ENCODE measurements around the gene TFDP1. TPM values are rescaled to one million over a fixed set of nuclear protein-coding genes. Genes with fewer than 3 reads are reported as not detected.

Gene TFDP1
- total RNA-seq, 5 donors from 2014 or later (not counting 1 experiment from before 2014, with no cell fraction given) = 25.8 to 38.3 (median 34.1) TPM

DNA sequence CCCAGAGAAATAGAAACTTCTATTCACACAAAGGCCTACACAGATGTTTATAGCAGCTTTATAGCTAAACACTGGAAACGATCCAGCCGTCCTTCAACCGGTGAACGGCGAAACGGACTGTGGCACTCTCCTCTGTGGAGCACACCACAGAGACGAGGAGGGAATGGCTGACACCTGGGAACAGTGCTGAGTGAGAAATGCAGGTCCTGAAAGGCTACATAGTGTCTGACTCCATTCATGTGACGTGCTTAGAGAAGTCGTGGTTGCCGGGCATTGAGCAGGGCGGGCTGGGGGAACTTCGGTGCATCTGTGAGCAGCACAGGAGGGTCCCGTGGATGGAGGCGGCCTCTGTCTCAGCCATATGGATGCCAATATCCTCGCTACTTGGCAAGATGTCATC lies 79.4 kb downstream of the TFDP1 start:
- Histone ChIP-seq H3K27ac (ENCODE audit: low read length) (no peak overlapping the region), H3K9me3 (no peaks in the 10 kb centered on the region), H3K4me1 (ENCODE audit: control insufficient read depth in 1 of 2, extremely low read depth in 1 of 2, insufficient read depth in 2 of 2, low read length in 2 of 2) (peaks cover 0 to 2% of the 10 kb centered on the region in 2 experiments), H3K4me3 (ENCODE audit: control insufficient read depth in 1 of 2, extremely low read depth in 1 of 2, low read length in 1 of 2) (no peak overlapping the region), H3K36me3 (ENCODE audit: control insufficient read depth in 2 of 2, extremely low read depth in 1 of 2, insufficient read depth in 1 of 2, low read length in 1 of 2) (no peaks in the 10 kb centered on the region), H3K27me3 (replicated peaks in 1 of 2; ENCODE audit: control insufficient read depth in 2 of 2, extremely low read depth in 1 of 2, insufficient read depth in 2 of 2, low read length in 1 of 2) (peaks cover 0 to 33% of the 10 kb centered on the region in 2 experiments)
- Mint-ChIP-seq H3K4me3 (no peak overlapping the region), H3K27me3 (peaks cover 0 to 3% of the 10 kb centered on the region in 2 donors), H3K9me3 (peaks cover 9 to 14% (median 14%) of the 10 kb centered on the region in 3 donors), H3K27ac (no peak overlapping the region), H3K36me3 (no peaks in the 10 kb centered on the region), H3K4me1 (peaks cover 0 to 4% (median 0%) of the 10 kb centered on the region in 3 donors)
- ChIA-PET POLR2A (no interaction called here), CTCF (no interaction called here)
- DNase-seq = peak in 2 of 35 experiments; percentile 0 to 19
- 83% methylated on average over 13 of the region's 15 CpGs for WGBS (ENCODE audit: insufficient coverage)
- no peak for ATAC-seq (replicated peaks in 1 of 4)

DNA sequence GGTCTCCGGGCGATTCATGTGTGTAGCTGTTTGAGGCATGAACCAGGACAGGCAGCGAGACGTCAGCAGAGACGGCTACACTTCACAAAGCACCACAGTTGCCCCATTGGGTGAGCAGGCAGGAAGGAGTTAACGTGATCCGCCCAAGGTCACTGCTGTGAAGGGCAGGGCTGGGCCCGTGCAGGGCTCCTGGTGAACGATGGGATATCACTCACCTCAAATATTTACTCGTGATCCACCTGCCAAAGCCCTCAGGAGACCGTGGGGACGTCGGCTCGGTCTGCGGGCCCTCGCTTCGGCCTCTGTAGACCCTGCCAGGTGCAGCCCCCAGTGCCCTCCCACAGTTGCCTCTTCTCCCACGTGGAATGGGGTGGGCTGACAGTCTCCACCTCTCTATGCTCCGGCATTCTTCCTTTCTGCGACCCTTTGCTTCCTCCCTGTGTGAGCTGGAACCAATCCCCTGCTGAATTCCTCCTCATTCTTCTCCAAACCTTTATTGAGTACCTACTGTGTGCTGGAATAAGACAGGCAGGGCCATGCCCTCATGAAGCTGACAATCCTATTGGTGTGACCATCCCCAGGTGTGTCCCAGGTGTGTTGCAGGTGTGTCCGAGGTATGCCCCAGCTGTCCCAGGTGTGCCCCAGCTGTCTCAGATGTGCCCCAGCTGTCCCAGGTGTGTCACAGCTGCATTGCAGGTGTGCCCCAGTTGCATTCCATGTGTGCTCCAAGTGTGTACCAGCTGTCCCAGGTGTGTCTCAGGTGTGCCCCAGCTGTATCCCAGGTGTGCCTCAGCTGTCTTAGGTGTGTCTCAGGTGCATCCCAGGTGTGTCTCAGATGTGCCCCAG lies 80.4 kb downstream of the TFDP1 start:
- Histone ChIP-seq H3K27ac (ENCODE audit: low read length) (no peak overlapping the region), H3K4me1 (ENCODE audit: control insufficient read depth in 1 of 2, extremely low read depth in 1 of 2, insufficient read depth in 2 of 2, low read length in 2 of 2) (peaks cover 0 to 2% of the 10 kb centered on the region in 2 experiments), H3K9me3 (no peaks in the 10 kb centered on the region), H3K4me3 (ENCODE audit: control insufficient read depth in 1 of 2, extremely low read depth in 1 of 2, low read length in 1 of 2) (no peak overlapping the region), H3K36me3 (ENCODE audit: control insufficient read depth in 2 of 2, extremely low read depth in 1 of 2, insufficient read depth in 1 of 2, low read length in 1 of 2) (no peaks in the 10 kb centered on the region), H3K27me3 (replicated peaks in 1 of 2; ENCODE audit: control insufficient read depth in 2 of 2, extremely low read depth in 1 of 2, insufficient read depth in 2 of 2, low read length in 1 of 2) (peaks cover 0 to 42% of the 10 kb centered on the region in 2 experiments)
- Mint-ChIP-seq H3K36me3 (no peaks in the 10 kb centered on the region), H3K27ac (no peak overlapping the region), H3K4me3 (no peak overlapping the region), H3K9me3 (peaks cover 9 to 14% (median 14%) of the 10 kb centered on the region in 3 donors), H3K4me1 (peaks cover 0 to 6% (median 0%) of the 10 kb centered on the region in 3 donors), H3K27me3 (peaks cover 0 to 3% of the 10 kb centered on the region in 2 donors)
- no peak for ATAC-seq (replicated peaks in 1 of 4)
- WGBS (ENCODE audit: insufficient coverage) = 76% methylated on average over 14 of the region's 21 CpGs
- ChIA-PET POLR2A (no interaction called here), CTCF (no interaction called here)
- peak in 1 of 35 experiments; percentile 11 for DNase-seq

DNA sequence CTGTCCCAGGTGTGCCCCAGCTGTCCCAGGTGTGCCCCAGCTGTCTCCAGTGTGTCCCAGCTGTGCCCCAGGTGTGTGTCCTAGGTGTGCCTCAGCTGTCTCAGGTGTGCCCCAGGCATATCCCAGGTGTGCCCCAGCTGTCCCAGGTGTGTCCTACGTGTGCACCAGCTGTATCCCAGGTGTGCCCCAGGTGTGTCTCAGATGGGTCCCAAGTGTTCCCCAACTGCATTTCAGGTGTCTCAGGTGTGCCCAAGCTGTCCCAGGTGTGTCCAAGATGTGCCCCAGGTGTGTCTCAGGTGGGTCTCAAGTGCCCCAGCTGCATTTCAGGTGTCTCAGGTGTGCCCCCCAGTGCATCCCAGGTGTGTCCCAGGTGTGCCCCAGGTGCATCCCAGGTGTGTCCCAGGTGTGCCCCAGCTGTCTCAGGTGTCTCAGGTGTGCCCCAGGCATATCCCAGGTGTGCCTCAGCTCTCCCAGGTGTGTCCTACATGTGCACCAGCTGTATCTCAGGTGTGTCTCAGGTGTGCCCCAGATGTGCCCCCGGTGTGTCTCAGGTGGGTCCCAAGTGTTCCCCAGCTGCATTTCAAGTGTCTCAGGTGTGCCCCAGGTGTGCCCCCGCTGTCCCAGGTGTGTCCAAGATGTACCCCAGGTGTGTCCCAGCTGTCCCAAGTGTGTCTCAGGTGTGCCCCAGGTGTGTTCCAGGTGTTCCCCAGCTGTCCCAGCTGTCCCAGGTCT lies 81.2 kb downstream of the TFDP1 start:
- H3K27me3 ChIP-seq (replicated peaks in 1 of 2; ENCODE audit: control insufficient read depth in 2 of 2, extremely low read depth in 1 of 2, insufficient read depth in 2 of 2, low read length in 1 of 2) = peaks cover 0 to 44% of the 10 kb centered on the region in 2 experiments
- peaks cover 0 to 2% of the 10 kb centered on the region in 2 experiments for H3K4me1 ChIP-seq (ENCODE audit: control insufficient read depth in 1 of 2, extremely low read depth in 1 of 2, insufficient read depth in 2 of 2, low read length in 2 of 2)
- no peaks in the 10 kb centered on the region for H3K36me3 Mint-ChIP-seq
- WGBS (ENCODE audit: insufficient coverage) = 79% methylated on average over 3 of the region's 3 CpGs
- H3K4me3 Mint-ChIP-seq = no peak overlapping the region
- H3K4me1 Mint-ChIP-seq = peaks cover 0 to 6% (median 0%) of the 10 kb centered on the region in 3 donors
- H3K27ac Mint-ChIP-seq = no peak overlapping the region
- DNase-seq (peak in 1 of 35 experiments; percentile 11), ATAC-seq (replicated peaks in 1 of 4) (no peak)
- peaks cover 0 to 3% of the 10 kb centered on the region in 2 donors for H3K27me3 Mint-ChIP-seq
- no peaks in the 10 kb centered on the region for H3K36me3 ChIP-seq (ENCODE audit: control insufficient read depth in 2 of 2, extremely low read depth in 1 of 2, insufficient read depth in 1 of 2, low read length in 1 of 2)
- H3K4me3 ChIP-seq (ENCODE audit: control insufficient read depth in 1 of 2, extremely low read depth in 1 of 2, low read length in 1 of 2) = no peak overlapping the region
- H3K9me3 ChIP-seq = no peaks in the 10 kb centered on the region
- ChIA-PET CTCF (no interaction called here), POLR2A (no interaction called here)
- peaks cover 6 to 13% (median 13%) of the 10 kb centered on the region in 3 donors for H3K9me3 Mint-ChIP-seq
- no peak overlapping the region for H3K27ac ChIP-seq (ENCODE audit: low read length)

DNA sequence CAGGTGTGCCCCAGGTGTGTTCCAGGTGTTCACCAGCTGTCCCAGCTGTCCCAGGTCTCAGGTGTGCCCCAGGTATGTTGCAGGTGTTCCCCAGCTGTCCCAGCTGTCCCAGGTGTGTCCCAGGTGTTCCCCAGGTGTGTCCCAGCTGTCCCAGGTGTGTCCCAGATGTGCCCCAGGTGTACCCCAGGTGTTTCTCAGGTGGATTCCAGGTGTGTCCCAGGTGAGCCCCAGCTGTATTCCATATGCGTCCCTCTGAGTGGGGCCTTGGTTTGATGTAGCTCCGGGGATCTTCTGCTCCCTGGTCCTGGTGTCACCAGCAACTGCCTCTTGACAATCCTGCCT lies 81.7 kb downstream of the TFDP1 start:
- DNase-seq = no peak

DNA sequence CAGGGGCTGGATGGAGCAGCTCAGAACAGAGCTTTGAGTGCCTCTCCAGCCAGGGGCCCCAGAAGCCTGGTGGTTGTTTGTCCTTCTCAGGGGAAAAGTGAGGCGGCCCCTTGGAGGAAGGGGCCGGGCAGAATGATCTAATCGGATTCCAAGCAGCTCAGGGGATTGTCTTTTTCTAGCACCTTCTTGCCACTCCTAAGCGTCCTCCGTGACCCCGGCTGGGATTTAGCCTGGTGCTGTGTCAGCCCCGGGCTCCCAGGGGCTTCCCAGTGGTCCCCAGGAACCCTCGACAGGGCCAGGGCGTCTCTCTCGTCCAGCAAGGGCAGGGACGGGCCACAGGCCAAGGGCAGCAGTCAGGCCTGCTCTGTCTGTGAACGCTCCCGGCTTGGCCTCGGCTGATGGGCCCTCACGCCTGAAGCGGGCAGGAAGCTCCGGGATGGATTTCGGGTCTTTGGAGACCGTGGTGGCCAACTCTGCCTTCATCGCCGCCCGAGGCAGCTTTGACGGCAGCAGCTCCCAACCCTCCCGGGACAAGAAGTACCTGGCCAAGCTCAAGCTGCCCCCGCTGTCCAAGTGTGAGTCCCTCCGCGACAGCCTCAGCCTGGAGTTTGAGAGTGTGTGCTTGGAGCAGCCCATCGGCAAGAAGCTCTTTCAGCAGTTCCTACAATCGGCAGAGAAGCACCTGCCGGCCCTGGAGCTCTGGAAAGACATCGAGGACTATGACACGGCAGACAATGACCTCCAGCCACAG lies 82.6 kb downstream of the TFDP1 start, which contains the start of gene GRK1:
Gene GRK1, plus strand, starts transcription at position 269 of the 751 bp plus-strand sequence. Its CDS starts 168 bp downstream, at position 437.
- H3K4me3 Mint-ChIP-seq = no peak within 1 kb of the TSS
- peak in 2 of 35 experiments; percentile 11 to 20 for DNase-seq
- Histone ChIP-seq H3K4me1 (ENCODE audit: control insufficient read depth in 1 of 2, extremely low read depth in 1 of 2, insufficient read depth in 2 of 2, low read length in 2 of 2) (peaks cover 0 to 2% of the 10 kb centered on the region in 2 experiments), H3K36me3 (ENCODE audit: control insufficient read depth in 2 of 2, extremely low read depth in 1 of 2, insufficient read depth in 1 of 2, low read length in 1 of 2) (no peaks in the 10 kb centered on the region), H3K9me3 (no peaks in the 10 kb centered on the region), H3K27me3 (replicated peaks in 1 of 2; ENCODE audit: control insufficient read depth in 2 of 2, extremely low read depth in 1 of 2, insufficient read depth in 2 of 2, low read length in 1 of 2) (peaks cover 0 to 44% of the 10 kb centered on the region in 2 experiments), H3K27ac (ENCODE audit: low read length) (no peak within 1 kb of the TSS), H3K4me3 (ENCODE audit: control insufficient read depth in 1 of 2, extremely low read depth in 1 of 2, low read length in 1 of 2) (no peak within 1 kb of the TSS)
- 89% methylated on average over 27 of the region's 32 CpGs for WGBS (ENCODE audit: insufficient coverage)
- no peak for ATAC-seq (replicated peaks in 1 of 4)
- ChIA-PET POLR2A (no interaction called here), CTCF (no interaction called here)
- H3K9me3 Mint-ChIP-seq = no peaks in the 10 kb centered on the region
- no peaks in the 10 kb centered on the region for H3K36me3 Mint-ChIP-seq
- H3K4me1 Mint-ChIP-seq = peaks cover 0 to 9% (median 0%) of the 10 kb centered on the region in 3 donors
- peaks cover 0 to 3% of the 10 kb centered on the region in 2 donors for H3K27me3 Mint-ChIP-seq
- no peak within 1 kb of the TSS for H3K27ac Mint-ChIP-seq

More for the DNA sequence above, 81.7 kb downstream of the TFDP1 start:
- Histone ChIP-seq H3K27me3 (replicated peaks in 1 of 2; ENCODE audit: control insufficient read depth in 2 of 2, extremely low read depth in 1 of 2, insufficient read depth in 2 of 2, low read length in 1 of 2) (peaks cover 0 to 44% of the 10 kb centered on the region in 2 experiments), H3K4me1 (ENCODE audit: control insufficient read depth in 1 of 2, extremely low read depth in 1 of 2, insufficient read depth in 2 of 2, low read length in 2 of 2) (peaks cover 0 to 2% of the 10 kb centered on the region in 2 experiments), H3K27ac (ENCODE audit: low read length) (no peak overlapping the region), H3K4me3 (ENCODE audit: control insufficient read depth in 1 of 2, extremely low read depth in 1 of 2, low read length in 1 of 2) (no peak overlapping the region), H3K36me3 (ENCODE audit: control insufficient read depth in 2 of 2, extremely low read depth in 1 of 2, insufficient read depth in 1 of 2, low read length in 1 of 2) (no peaks in the 10 kb centered on the region), H3K9me3 (no peaks in the 10 kb centered on the region)
- H3K4me3 Mint-ChIP-seq = no peak overlapping the region
- ChIA-PET CTCF (no interaction called here), POLR2A (no interaction called here)
- H3K27ac Mint-ChIP-seq = no peak overlapping the region
- peaks cover 0 to 6% (median 0%) of the 10 kb centered on the region in 3 donors for H3K4me1 Mint-ChIP-seq
- peaks cover 0 to 3% of the 10 kb centered on the region in 2 donors for H3K27me3 Mint-ChIP-seq
- ATAC-seq (replicated peaks in 1 of 4) = no peak
- H3K9me3 Mint-ChIP-seq = peaks cover 2 to 7% (median 7%) of the 10 kb centered on the region in 3 donors
- no peaks in the 10 kb centered on the region for H3K36me3 Mint-ChIP-seq
- 89% methylated on average over 2 of the region's 2 CpGs for WGBS (ENCODE audit: insufficient coverage)
